Kidney (tissue), 14 donors: ENCODE measurements around the gene BAMBI. TPM values are rescaled to one million over a fixed set of nuclear protein-coding genes. Genes with fewer than 3 reads are reported as not detected.

ENCODE experiments used
- DNase-seq, 5 donors: peaks; one replicate each; pipeline ENCODE4 v3.0.0-alpha.2; 2013 to 2020
- FAIRE-seq: peaks from 2 replicates; lab custom pipeline; 2012; peaks lifted over from hg19 to GRCh38; lab: Jason Lieb, UNC
- H3K27ac ChIP-seq, 2 donors: one replicate each; pipeline ENCODE4 v1.7.0; 2013; ENCODE audit warnings: low read depth in 2 of 2, low read length in 2 of 2, inconsistent platforms in 1 of 2
- H3K27me3 ChIP-seq: one replicate; pipeline ENCODE4 v1.7.1; 2013; ENCODE audit warnings: low read length, inconsistent platforms; ENCODE audit not compliant: control insufficient read depth, insufficient read depth
- H3K36me3 ChIP-seq, 3 donors: one replicate each; pipeline versions ENCODE4 v1.7.0 to v1.7.1; 2013; ENCODE audit warnings: low read length in 3 of 3, control low read depth in 1 of 3, inconsistent platforms in 1 of 3; ENCODE audit not compliant: insufficient read depth in 3 of 3, control insufficient read depth in 2 of 3
- H3K4me1 ChIP-seq, 3 donors: one replicate each; pipeline versions ENCODE4 v1.7.0 to v1.7.1; 2013; ENCODE audit warnings: low read length in 3 of 3, inconsistent platforms in 1 of 3, low read depth in 1 of 3; ENCODE audit not compliant: control insufficient read depth in 2 of 3, insufficient read depth in 2 of 3
- H3K4me3 ChIP-seq, 3 donors: one replicate each; pipeline versions ENCODE4 v1.7.0 to v1.8.1; 2013; ENCODE audit warnings: low read length in 3 of 3, control low read depth in 1 of 3, inconsistent platforms in 1 of 3
- H3K9ac ChIP-seq, 3 donors: one replicate each; pipeline versions ENCODE4 v1.7.0 to v1.7.1; 2013; ENCODE audit warnings: low read length in 3 of 3, control low read depth in 1 of 3, inconsistent platforms in 1 of 3
- H3K9me3 ChIP-seq, 3 donors: one replicate each; pipeline versions ENCODE4 v1.7.0 to v1.7.1; 2013; ENCODE audit warnings: low read length in 3 of 3, control low read depth in 1 of 3, inconsistent platforms in 1 of 3; ENCODE audit not compliant: control insufficient read depth in 2 of 3, insufficient read depth in 1 of 3
- CTCF ChIP-seq: IDR thresholded peaks from 3 replicates; pipeline ENCODE4 v1.5.1; 2012; ENCODE audit warnings: mild to moderate bottlenecking, moderate library complexity, borderline replicate concordance; ENCODE audit not compliant: insufficient read depth; ENCODE audit errors: extremely low read depth
- intact Hi-C: fragments of 100-400 bp; cut with DNase I; formaldehyde crosslinking; loops from one replicate; pipeline ENCODE4 v1.11.1; 2022
- polyA plus RNA-seq: library from polyadenylated mRNA; stranded (reverse); fragments of 350-450 nt; fragmentation: Illumina TruSeq; extraction: RNeasy Lipid Tissue Mini Kit (QIAGEN cat#74804); gene quantifications from one replicate; pipeline ENCODE4 v1.2.3, GENCODE V29; 2014; ENCODE audit warnings: low read depth, low replicate concordance; ENCODE audit not compliant: insufficient read depth
- total RNA-seq: library from RNA; stranded (reverse); fragmentation: NEBNext Ultra II Directional; extraction: Animal tissue kit (Norgen Biotek cat#: 25700); gene quantifications from one replicate; pipeline ENCODE4 v1.2.1, GENCODE V29; 2021
- donor health status: control.
- donor health status: control.
- donor health status: control.
- donor health status: control.
- donor health status: control.
- donor health status: DM: yes; HTN: yes; CAD: no.
- donor health status: Normal renal cell carcinoma (clear cell type).

The BAMBI gene
- total and polyA plus RNA-seq, 2 donors from 2014 or later, result 19.5 to 21.1 TPM

GRCh38 chr10:28719789-28720436 lies 42.6 kb downstream of the BAMBI start:
- Histone ChIP-seq H3K27ac (no peak overlapping the region), H3K9me3 (peaks cover 0 to 3% (median 0%) of the 10 kb centered on the region in 3 donors), H3K9ac (no peak overlapping the region), H3K4me3 (no peak overlapping the region), H3K27me3 (no peaks in the 10 kb centered on the region), H3K4me1 (peaks cover 0 to 6% (median 4%) of the 10 kb centered on the region in 3 donors), H3K36me3 (no peaks in the 10 kb centered on the region)
- TF ChIP-seq CTCF, result no peak
- peak in 1 of 5 donors; percentile 8 for DNase-seq
- intact Hi-C loops, result no loop called here
- peak; percentile 8 for FAIRE-seq

- peak in 1 of 5 donors; percentile 22 for DNase-seq
- intact Hi-C loops, result no loop called here
- peaks cover 0 to 2% (median 0%) of the 10 kb centered on the region in 3 donors for H3K9me3 ChIP-seq
- no peak overlapping the region for H3K27ac ChIP-seq
- H3K36me3 ChIP-seq, result no peaks in the 10 kb centered on the region
- no peak for TF ChIP-seq CTCF
- H3K4me3 ChIP-seq, result peak overlapping the region in 2 of 3 donors; percentile 11 to 69
- H3K4me1 ChIP-seq, result peaks cover 0 to 6% (median 0%) of the 10 kb centered on the region in 3 donors
- no peaks in the 10 kb centered on the region for H3K27me3 ChIP-seq
- no peak for FAIRE-seq
- peak overlapping the region in 1 of 3 donors; percentile 30 for H3K9ac ChIP-seq
Measured at GRCh38 chr10:28721318-28721951, 44.1 kb downstream of the BAMBI start.

- peak overlapping the region in 2 of 3 donors; percentile 22 to 30 for H3K9ac ChIP-seq
- no peaks in the 10 kb centered on the region for H3K9me3 ChIP-seq
- H3K36me3 ChIP-seq, result no peaks in the 10 kb centered on the region
- FAIRE-seq (no peak), DNase-seq (peak; percentile 66 to 74 (median 72))
- peak overlapping the region; percentile 58 to 69 (median 69) for H3K4me3 ChIP-seq
- no peak for TF ChIP-seq CTCF
- H3K4me1 ChIP-seq, result peaks cover 0 to 6% (median 0%) of the 10 kb centered on the region in 3 donors
- intact Hi-C loops, result no loop called here
- H3K27ac ChIP-seq, result peak overlapping the region in 1 of 2 donors; percentile 60
- no peaks in the 10 kb centered on the region for H3K27me3 ChIP-seq
Measured at GRCh38 chr10:28722065-28722803, 44.9 kb downstream of the BAMBI start.
